ENCODE results near the gene ZBTB22.

GRCh38 chr6:33288921-33289783, 28.4 kb downstream of the ZBTB22 start, which contains the start of the genes PFDN6 and WDR46:
- TF ChIP-seq CTCF (IDR thresholded peaks at IDR 0.05; ENCODE audit: poor library complexity, severe bottlenecking) (no peak), REST (IDR thresholded peaks at IDR 0.05; ENCODE audit: borderline replicate concordance) (no peak), EZH2 (IDR thresholded peaks at IDR 0.05; ENCODE audit: borderline replicate concordance, insufficient read depth, low read length, poor library complexity, severe bottlenecking) (no peak), SMC3 (conservative IDR thresholded peaks at IDR 0.05; ENCODE audit: poor library complexity) (no peak), POLR2AphosphoS5 (IDR thresholded peaks at IDR 0.05) (peak; percentile 70), TAF1 (IDR thresholded peaks at IDR 0.05; ENCODE audit: low read depth) (no peak)
